ENCODE data around the gene PSD.

GRCh38 chr10:102424916-102425315, 6.3 kb upstream of the PSD start:
- TF ChIP-seq CTCF (IDR thresholded peaks at IDR 0.05; ENCODE audit: insufficient read depth, low read length) (no peak), POLR2AphosphoS5 (IDR thresholded peaks at IDR 0.05; ENCODE audit: low read depth) (no peak), REST (IDR thresholded peaks at IDR 0.05; ENCODE audit: insufficient replicate concordance, low read depth) (no peak)
